Measurements from ENCODE around the gene UBE3B.

UBE3B gene

GRCh38 chr12:109532721-109533486 is 55.5 kb downstream of the UBE3B start:
- Mint-ChIP-seq H3K27ac (no peak overlapping the region), H3K36me3 (ENCODE audit: low read depth) (peaks cover 1% of the 10 kb centered on the region), H3K4me1 (ENCODE audit: low read depth) (no peaks in the 10 kb centered on the region), H3K27me3 (ENCODE audit: low read depth) (no peaks in the 10 kb centered on the region), H3K4me3 (no peak overlapping the region), H3K9me3 (no peaks in the 10 kb centered on the region)

- H3K4me3 Mint-ChIP-seq: no peak overlapping the region
- H3K36me3 Mint-ChIP-seq (ENCODE audit: low read depth): peaks cover 1% of the 10 kb centered on the region
- H3K27me3 Mint-ChIP-seq (ENCODE audit: low read depth): no peaks in the 10 kb centered on the region
- H3K27ac Mint-ChIP-seq: no peak overlapping the region
- H3K9me3 Mint-ChIP-seq: no peaks in the 10 kb centered on the region
- no peaks in the 10 kb centered on the region for H3K4me1 Mint-ChIP-seq (ENCODE audit: low read depth)
Observed at GRCh38 chr12:109533487-109533740, 56.0 kb downstream of the UBE3B start.

GRCh38 chr12:109534456-109534855 is 57.0 kb downstream of the UBE3B start:
- Mint-ChIP-seq H3K27me3 (ENCODE audit: low read depth) (no peaks in the 10 kb centered on the region), H3K4me1 (ENCODE audit: low read depth) (no peaks in the 10 kb centered on the region), H3K36me3 (ENCODE audit: low read depth) (peaks cover 1% of the 10 kb centered on the region), H3K9me3 (no peaks in the 10 kb centered on the region), H3K4me3 (no peak overlapping the region), H3K27ac (no peak overlapping the region)

GRCh38 chr12:109535231-109535862 is 57.9 kb downstream of the UBE3B start:
- no peaks in the 10 kb centered on the region for H3K36me3 Mint-ChIP-seq (ENCODE audit: low read depth)
- no peaks in the 10 kb centered on the region for H3K27me3 Mint-ChIP-seq (ENCODE audit: low read depth)
- no peaks in the 10 kb centered on the region for H3K4me1 Mint-ChIP-seq (ENCODE audit: low read depth)
- H3K4me3 Mint-ChIP-seq: no peak overlapping the region
- no peaks in the 10 kb centered on the region for H3K9me3 Mint-ChIP-seq
- no peak overlapping the region for H3K27ac Mint-ChIP-seq

GRCh38 chr12:109535863-109536250 is 58.4 kb downstream of the UBE3B start:
- H3K4me3 Mint-ChIP-seq: no peak overlapping the region
- no peaks in the 10 kb centered on the region for H3K27me3 Mint-ChIP-seq (ENCODE audit: low read depth)
- H3K4me1 Mint-ChIP-seq (ENCODE audit: low read depth): no peaks in the 10 kb centered on the region
- no peaks in the 10 kb centered on the region for H3K36me3 Mint-ChIP-seq (ENCODE audit: low read depth)
- no peaks in the 10 kb centered on the region for H3K9me3 Mint-ChIP-seq
- H3K27ac Mint-ChIP-seq: no peak overlapping the region

GRCh38 chr12:109537136-109537535 is 59.7 kb downstream of the UBE3B start:
- H3K4me3 Mint-ChIP-seq: no peak overlapping the region
- H3K36me3 Mint-ChIP-seq (ENCODE audit: low read depth): no peaks in the 10 kb centered on the region
- H3K9me3 Mint-ChIP-seq: no peaks in the 10 kb centered on the region
- no peaks in the 10 kb centered on the region for H3K27me3 Mint-ChIP-seq (ENCODE audit: low read depth)
- no peaks in the 10 kb centered on the region for H3K4me1 Mint-ChIP-seq (ENCODE audit: low read depth)
- no peak overlapping the region for H3K27ac Mint-ChIP-seq

DNA sequence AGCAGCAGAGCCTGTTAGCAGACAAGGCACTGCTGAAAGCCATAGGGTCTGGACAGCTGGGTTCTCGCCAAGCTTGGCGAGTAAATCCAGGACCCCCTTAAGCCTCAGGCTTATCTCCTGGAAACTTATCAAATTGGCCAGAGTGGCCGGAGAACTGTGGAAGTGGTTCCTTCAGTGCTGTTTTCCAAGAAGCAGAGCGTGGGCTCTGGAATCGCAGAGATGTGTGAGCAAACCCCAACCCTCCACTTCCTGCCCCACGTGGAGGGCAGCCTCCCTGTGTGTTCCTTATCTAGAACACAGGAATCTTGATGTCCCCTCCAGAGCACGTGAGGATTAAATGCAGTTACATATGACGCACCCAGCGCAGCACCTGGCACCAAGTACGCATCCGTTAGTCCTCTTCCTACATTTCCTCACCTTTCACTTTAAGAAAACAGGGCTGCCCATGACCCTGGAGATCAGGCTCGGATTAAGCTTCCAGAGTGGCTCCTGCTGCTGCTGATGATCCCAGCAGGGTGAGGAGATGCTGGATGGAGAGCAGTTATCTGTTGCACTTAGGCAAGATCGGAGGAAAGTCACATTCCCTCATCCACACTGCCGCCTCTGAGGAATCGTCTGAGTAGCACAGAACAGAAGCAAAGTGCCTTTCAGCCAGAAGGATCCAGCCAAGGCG is 60.9 kb downstream of the UBE3B start:
- Mint-ChIP-seq H3K27ac (no peak overlapping the region), H3K36me3 (ENCODE audit: low read depth) (no peaks in the 10 kb centered on the region), H3K9me3 (no peaks in the 10 kb centered on the region), H3K4me3 (no peak overlapping the region), H3K27me3 (ENCODE audit: low read depth) (no peaks in the 10 kb centered on the region), H3K4me1 (ENCODE audit: low read depth) (no peaks in the 10 kb centered on the region)

DNA sequence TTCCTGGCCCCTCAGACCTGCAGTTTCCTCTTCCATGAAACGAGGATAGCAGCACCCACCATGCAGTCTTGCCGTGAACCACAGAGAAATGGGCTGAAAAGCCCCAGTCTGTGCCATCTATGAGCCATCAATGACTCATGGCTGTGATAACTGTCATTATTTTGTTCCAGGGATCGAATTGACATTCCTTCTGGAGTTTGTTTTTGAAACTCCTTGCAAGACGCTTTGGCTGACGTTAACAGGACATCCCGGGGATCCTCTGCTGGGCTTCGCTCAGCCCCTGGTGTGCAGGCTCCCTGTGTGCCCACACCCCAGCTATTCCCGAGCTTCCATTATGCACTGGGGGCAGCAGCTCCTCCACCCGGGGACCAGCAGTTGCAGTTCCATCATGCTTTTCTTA is 62.1 kb downstream of the UBE3B start:
- no peaks in the 10 kb centered on the region for H3K4me1 Mint-ChIP-seq (ENCODE audit: low read depth)
- H3K27ac Mint-ChIP-seq: no peak overlapping the region
- no peaks in the 10 kb centered on the region for H3K9me3 Mint-ChIP-seq
- no peak overlapping the region for H3K4me3 Mint-ChIP-seq
- H3K36me3 Mint-ChIP-seq (ENCODE audit: low read depth): no peaks in the 10 kb centered on the region
- no peaks in the 10 kb centered on the region for H3K27me3 Mint-ChIP-seq (ENCODE audit: low read depth)

GRCh38 chr12:109540526-109541412 is 63.3 kb downstream of the UBE3B start:
- H3K9me3 Mint-ChIP-seq: no peaks in the 10 kb centered on the region

GRCh38 chr12:109541413-109541726 is 63.9 kb downstream of the UBE3B start:
- Mint-ChIP-seq H3K9me3 (no peaks in the 10 kb centered on the region), H3K27me3 (ENCODE audit: low read depth) (no peaks in the 10 kb centered on the region), H3K27ac (no peak overlapping the region)

More at GRCh38 chr12:109540526-109541412, 63.3 kb downstream of the UBE3B start:
- H3K4me3 Mint-ChIP-seq: no peak overlapping the region
- H3K4me1 Mint-ChIP-seq (ENCODE audit: low read depth): peaks cover 5% of the 10 kb centered on the region
- no peak overlapping the region for H3K27ac Mint-ChIP-seq
- no peaks in the 10 kb centered on the region for H3K36me3 Mint-ChIP-seq (ENCODE audit: low read depth)
- H3K27me3 Mint-ChIP-seq (ENCODE audit: low read depth): no peaks in the 10 kb centered on the region

DNA sequence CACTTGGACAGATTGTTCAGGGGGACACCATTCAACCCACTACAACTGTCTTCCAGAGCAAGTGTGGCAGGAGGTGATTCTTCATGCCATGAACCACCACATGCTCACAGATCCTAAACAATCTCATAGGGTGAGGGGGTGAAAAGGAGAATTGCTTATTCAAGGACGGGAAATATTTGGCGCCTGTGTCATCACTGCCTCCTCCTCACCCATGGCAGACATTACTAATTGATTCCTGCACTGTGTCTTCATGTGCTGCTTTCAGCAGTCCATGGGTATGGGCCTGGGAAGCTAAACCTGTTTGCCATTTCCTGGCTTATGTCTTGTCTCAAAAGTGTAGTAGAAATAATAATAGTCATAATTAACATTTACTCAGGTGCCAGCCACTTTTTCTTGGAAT is 64.6 kb downstream of the UBE3B start:
- Mint-ChIP-seq H3K4me3 (no peak overlapping the region), H3K9me3 (no peaks in the 10 kb centered on the region), H3K4me1 (ENCODE audit: low read depth) (peaks cover 5% of the 10 kb centered on the region), H3K27ac (no peak overlapping the region), H3K36me3 (ENCODE audit: low read depth) (no peaks in the 10 kb centered on the region), H3K27me3 (ENCODE audit: low read depth) (peaks cover 4% of the 10 kb centered on the region)

More at GRCh38 chr12:109541413-109541726, 63.9 kb downstream of the UBE3B start:
- Mint-ChIP-seq H3K36me3 (ENCODE audit: low read depth) (no peaks in the 10 kb centered on the region), H3K4me3 (no peak overlapping the region), H3K4me1 (ENCODE audit: low read depth) (peaks cover 5% of the 10 kb centered on the region)

DNA sequence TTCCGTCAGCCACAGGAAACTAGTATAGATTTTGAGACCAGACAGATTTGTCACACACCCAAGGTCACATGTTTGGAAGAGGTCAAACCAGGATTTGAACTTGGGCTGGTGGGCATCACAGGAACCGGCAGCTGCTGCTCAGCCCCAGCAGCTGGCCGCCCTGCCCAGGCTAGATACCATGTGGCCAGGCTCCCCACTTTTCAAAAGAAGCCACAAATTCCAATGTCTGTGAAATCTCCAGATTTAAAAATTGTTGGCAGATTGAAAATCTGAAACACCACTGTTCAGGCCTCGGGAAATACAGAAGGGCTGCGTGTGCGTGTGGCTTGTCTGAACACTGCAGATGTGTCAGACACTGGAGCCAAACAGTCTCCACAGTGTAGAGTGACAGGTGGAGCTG is 65.4 kb downstream of the UBE3B start:
- H3K27ac Mint-ChIP-seq: no peak overlapping the region
- H3K9me3 Mint-ChIP-seq: no peaks in the 10 kb centered on the region

GRCh38 chr12:109544955-109545531 is 67.6 kb downstream of the UBE3B start:
- H3K27ac Mint-ChIP-seq: no peak overlapping the region

More for the DNA sequence above, 65.4 kb downstream of the UBE3B start:
- H3K4me3 Mint-ChIP-seq: no peak overlapping the region
- H3K27me3 Mint-ChIP-seq (ENCODE audit: low read depth): peaks cover 12% of the 10 kb centered on the region
- no peaks in the 10 kb centered on the region for H3K36me3 Mint-ChIP-seq (ENCODE audit: low read depth)
- peaks cover 5% of the 10 kb centered on the region for H3K4me1 Mint-ChIP-seq (ENCODE audit: low read depth)

DNA sequence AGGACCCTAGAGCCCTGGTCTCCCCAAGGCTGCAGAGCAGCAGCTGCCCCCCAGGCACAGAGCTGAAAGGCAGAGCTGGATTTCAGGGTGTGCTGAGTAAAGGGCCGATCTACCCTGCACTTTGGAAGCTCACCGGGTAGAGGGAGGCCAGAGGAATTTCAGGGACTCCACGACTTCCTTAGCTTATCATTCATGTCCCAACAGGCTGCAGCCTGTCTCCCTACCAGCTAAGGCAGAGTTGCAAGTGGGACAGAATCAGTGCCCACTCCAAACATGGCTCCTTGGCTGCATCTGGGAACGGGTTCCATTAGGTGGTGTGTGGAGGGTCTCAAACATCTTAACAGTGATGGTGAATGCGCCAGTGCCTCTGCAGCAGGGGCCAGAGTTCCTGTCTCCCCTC is 68.4 kb downstream of the UBE3B start:
- H3K4me3 Mint-ChIP-seq: no peak overlapping the region
- peaks cover 20% of the 10 kb centered on the region for H3K27me3 Mint-ChIP-seq (ENCODE audit: low read depth)
- H3K4me1 Mint-ChIP-seq (ENCODE audit: low read depth): peaks cover 5% of the 10 kb centered on the region
- no peak overlapping the region for H3K27ac Mint-ChIP-seq
- no peaks in the 10 kb centered on the region for H3K9me3 Mint-ChIP-seq
- no peaks in the 10 kb centered on the region for H3K36me3 Mint-ChIP-seq (ENCODE audit: low read depth)

More at GRCh38 chr12:109544955-109545531, 67.6 kb downstream of the UBE3B start:
- H3K27me3 Mint-ChIP-seq (ENCODE audit: low read depth): peaks cover 18% of the 10 kb centered on the region
- no peaks in the 10 kb centered on the region for H3K36me3 Mint-ChIP-seq (ENCODE audit: low read depth)
- H3K4me3 Mint-ChIP-seq: no peak overlapping the region
- no peaks in the 10 kb centered on the region for H3K9me3 Mint-ChIP-seq
- peaks cover 5% of the 10 kb centered on the region for H3K4me1 Mint-ChIP-seq (ENCODE audit: low read depth)

Measured in T-helper 1 cell treated with Interleukin-12 subunit alpha and Interleukin-12 subunit beta and Interleukin-4 antibody, amounts not matched to agents 30 μg/mL and 1 μg/mL, for 36 hours (primary cell).